Panc1 (cell line): ENCODE results near the gene GPC1.

Source experiments
- CTCF ChIP-seq: fragments of 450-650 bp; IDR thresholded peaks from 2 replicates; pipeline ENCODE4 v1.5.1; 2017; ENCODE audit warnings: mild to moderate bottlenecking
- REST ChIP-seq, 2 experiments: IDR thresholded peaks; 2 replicates each; pipeline ENCODE4 v1.6.1; 2011 to 2012; ENCODE audit warnings: low read depth in 2 of 2, control low read depth in 1 of 2, low read length in 1 of 2, mild to moderate bottlenecking in 1 of 2, moderate library complexity in 1 of 2; ENCODE audit not compliant: insufficient read depth in 1 of 2
- TCF7L2 ChIP-seq: IDR thresholded peaks from 2 replicates; pipeline ENCODE4 v1.6.1; 2011; ENCODE audit warnings: mild to moderate bottlenecking, low read depth, low read length, inconsistent platforms

GRCh38 chr2:240506406-240507059 lies 71.1 kb downstream of the GPC1 start:
- no peak for TF ChIP-seq CTCF
- TF ChIP-seq REST (IDR thresholded peaks at IDR 0.05; ENCODE audit: insufficient read depth in 1 of 2, low read depth in 2 of 2, low read length in 1 of 2) = no peak
- no peak for TF ChIP-seq TCF7L2
